Measurements from ENCODE around the gene MISP.

Gene MISP

GRCh38 chr19:756236-756635 lies 5.3 kb downstream of the MISP start:
- TF ChIP-seq, protein P1, sequence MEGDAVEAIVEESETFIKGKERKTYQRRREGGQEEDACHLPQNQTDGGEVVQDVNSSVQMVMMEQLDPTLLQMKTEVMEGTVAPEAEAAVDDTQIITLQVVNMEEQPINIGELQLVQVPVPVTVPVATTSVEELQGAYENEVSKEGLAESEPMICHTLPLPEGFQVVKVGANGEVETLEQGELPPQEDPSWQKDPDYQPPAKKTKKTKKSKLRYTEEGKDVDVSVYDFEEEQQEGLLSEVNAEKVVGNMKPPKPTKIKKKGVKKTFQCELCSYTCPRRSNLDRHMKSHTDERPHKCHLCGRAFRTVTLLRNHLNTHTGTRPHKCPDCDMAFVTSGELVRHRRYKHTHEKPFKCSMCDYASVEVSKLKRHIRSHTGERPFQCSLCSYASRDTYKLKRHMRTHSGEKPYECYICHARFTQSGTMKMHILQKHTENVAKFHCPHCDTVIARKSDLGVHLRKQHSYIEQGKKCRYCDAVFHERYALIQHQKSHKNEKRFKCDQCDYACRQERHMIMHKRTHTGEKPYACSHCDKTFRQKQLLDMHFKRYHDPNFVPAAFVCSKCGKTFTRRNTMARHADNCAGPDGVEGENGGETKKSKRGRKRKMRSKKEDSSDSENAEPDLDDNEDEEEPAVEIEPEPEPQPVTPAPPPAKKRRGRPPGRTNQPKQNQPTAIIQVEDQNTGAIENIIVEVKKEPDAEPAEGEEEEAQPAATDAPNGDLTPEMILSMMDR (IDR thresholded peaks at IDR 0.05; ENCODE audit: control insufficient read depth, extremely low read depth, insufficient read depth), result no peak
- DNase-seq (ENCODE audit: low read depth), result no peak
- H3K4me3 ChIP-seq (ENCODE audit: low read depth, low read length), result no peak overlapping the region

DNA sequence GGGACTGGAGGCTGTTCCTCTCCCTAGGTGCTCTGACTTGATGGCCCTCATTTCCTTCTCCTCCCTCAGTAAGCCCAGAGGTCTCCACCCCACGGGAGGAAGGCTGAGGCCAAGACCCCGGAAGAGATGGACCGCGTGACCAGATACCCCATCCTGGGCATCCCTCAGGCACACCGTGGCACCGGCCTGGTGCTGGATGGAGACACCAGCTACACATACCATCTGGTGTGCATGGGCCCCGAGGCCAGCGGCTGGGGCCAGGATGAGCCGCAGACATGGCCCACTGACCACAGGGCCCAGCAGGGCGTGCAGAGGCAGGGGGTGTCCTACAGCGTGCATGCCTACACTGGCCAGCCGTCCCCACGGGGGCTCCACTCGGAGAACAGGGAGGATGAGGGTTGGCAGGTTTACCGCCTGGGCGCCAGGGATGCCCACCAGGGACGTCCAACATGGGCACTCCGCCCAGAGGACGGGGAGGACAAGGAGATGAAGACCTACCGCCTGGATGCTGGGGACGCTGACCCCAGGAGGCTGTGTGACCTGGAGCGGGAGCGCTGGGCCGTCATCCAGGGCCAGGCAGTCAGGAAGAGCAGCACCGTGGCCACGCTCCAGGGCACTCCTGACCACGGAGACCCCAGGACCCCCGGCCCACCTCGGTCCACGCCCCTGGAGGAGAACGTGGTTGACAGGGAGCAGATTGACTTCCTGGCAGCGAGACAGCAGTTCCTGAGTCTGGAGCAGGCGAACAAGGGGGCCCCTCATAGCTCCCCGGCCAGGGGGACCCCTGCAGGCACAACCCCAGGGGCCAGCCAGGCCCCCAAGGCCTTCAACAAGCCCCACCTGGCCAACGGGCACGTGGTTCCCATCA lies 6.1 kb downstream of the MISP start:
- TF ChIP-seq, protein P1 (IDR thresholded peaks at IDR 0.05; ENCODE audit: control insufficient read depth, extremely low read depth, insufficient read depth), result no peak
- no peak overlapping the region for H3K4me3 ChIP-seq (ENCODE audit: low read depth, low read length)
- DNase-seq (ENCODE audit: low read depth), result no peak

DNA sequence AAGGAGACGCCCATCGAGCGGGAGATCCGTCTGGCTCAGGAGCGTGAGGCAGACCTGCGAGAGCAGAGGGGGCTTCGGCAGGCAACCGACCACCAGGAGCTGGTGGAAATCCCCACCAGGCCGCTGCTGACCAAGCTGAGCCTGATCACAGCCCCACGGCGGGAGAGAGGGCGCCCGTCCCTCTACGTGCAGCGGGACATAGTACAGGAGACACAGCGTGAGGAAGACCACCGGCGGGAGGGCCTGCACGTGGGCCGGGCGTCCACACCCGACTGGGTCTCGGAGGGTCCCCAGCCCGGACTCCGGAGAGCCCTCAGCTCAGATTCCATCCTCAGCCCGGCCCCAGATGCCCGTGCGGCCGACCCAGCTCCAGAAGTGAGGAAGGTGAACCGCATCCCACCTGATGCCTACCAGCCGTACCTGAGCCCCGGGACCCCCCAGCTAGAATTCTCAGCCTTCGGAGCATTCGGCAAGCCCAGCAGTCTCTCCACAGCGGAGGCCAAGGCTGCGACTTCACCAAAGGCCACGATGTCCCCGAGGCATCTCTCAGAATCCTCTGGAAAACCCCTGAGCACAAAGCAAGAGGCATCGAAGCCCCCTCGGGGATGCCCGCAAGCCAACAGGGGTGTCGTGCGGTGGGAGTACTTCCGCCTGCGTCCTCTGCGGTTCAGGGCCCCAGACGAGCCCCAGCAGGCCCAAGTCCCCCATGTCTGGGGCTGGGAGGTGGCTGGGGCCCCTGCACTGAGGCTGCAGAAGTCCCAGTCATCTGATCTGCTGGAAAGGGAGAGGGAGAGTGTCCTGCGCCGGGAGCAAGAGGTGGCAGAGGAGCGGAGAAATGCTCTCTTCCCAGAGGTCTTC lies 7.1 kb downstream of the MISP start:
- DNase-seq (ENCODE audit: low read depth), result no peak
- TF ChIP-seq, protein P1 (IDR thresholded peaks at IDR 0.05; ENCODE audit: control insufficient read depth, extremely low read depth, insufficient read depth), result no peak
- no peak overlapping the region for H3K4me3 ChIP-seq (ENCODE audit: low read depth, low read length)

- H3K4me3 ChIP-seq (ENCODE audit: low read depth, low read length), result no peak overlapping the region
- TF ChIP-seq, protein P1 (IDR thresholded peaks at IDR 0.05; ENCODE audit: control insufficient read depth, extremely low read depth, insufficient read depth), result no peak
- no peak for DNase-seq (ENCODE audit: low read depth)
Measured at GRCh38 chr19:763181-763580, 12.3 kb downstream of the MISP start.

GRCh38 chr19:763869-764268 lies 13.0 kb downstream of the MISP start:
- DNase-seq (ENCODE audit: low read depth), result no peak
- TF ChIP-seq, protein P1 (IDR thresholded peaks at IDR 0.05; ENCODE audit: control insufficient read depth, extremely low read depth, insufficient read depth), result no peak
- H3K4me3 ChIP-seq (ENCODE audit: low read depth, low read length), result no peak overlapping the region

DNA sequence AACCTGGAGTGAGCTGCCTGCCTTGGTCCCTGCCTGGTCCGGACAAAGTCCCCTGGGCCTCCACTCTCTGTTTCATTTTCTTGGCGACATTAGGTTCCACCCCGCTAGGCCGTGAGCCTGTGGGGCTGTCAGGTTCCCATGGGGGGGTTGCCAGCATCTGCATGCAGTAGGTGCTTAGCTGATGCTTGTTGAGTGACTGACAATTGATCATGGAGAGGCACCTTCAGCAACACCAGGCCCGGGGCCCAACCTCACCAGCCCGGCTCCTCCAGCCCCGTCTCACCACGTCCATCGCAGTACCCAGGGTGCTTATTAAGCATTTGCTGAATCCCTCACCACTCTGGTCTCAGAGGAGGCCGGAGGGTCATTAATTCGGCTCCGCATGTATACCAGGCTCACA lies 13.4 kb downstream of the MISP start:
- DNase-seq (ENCODE audit: low read depth), result no peak
- no peak overlapping the region for H3K4me3 ChIP-seq (ENCODE audit: low read depth, low read length)
- TF ChIP-seq, protein P1 (IDR thresholded peaks at IDR 0.05; ENCODE audit: control insufficient read depth, extremely low read depth, insufficient read depth), result no peak
